WTC11 (cell line): ENCODE results near the gene ZDHHC14.

Experiments
- CBFB ChIP-seq: sonication (generic); formaldehyde crosslinking; IDR thresholded peaks from 2 replicates; pipeline ENCODE4 v1.8.1; 2022; ENCODE audit warnings: mild to moderate bottlenecking, low read depth, missing genetic modification reagents
- CREB1 ChIP-seq: sonication (generic); formaldehyde crosslinking; IDR thresholded peaks from 2 replicates; pipeline ENCODE4 v1.8.0; 2023; ENCODE audit warnings: mild to moderate bottlenecking, missing genetic modification reagents
- JUN ChIP-seq: sonication (generic); formaldehyde crosslinking; IDR thresholded peaks from 2 replicates; pipeline ENCODE4 v1.8.0; 2023; ENCODE audit warnings: mild to moderate bottlenecking, missing genetic modification reagents
- NFYB ChIP-seq: sonication (generic); formaldehyde crosslinking; conservative IDR thresholded peaks from 2 replicates; pipeline ENCODE4 v1.8.0; 2022; ENCODE audit warnings: low read depth, missing genetic modification reagents
- TP53 ChIP-seq: sonication (generic); formaldehyde crosslinking; IDR thresholded peaks from 2 replicates; pipeline ENCODE4 v1.8.1; 2023; ENCODE audit warnings: mild to moderate bottlenecking, missing genetic modification reagents
- TF ChIP-seq, protein P1 (sequence below): sonication (generic); formaldehyde crosslinking; IDR thresholded peaks from 2 replicates; pipeline ENCODE4 v1.8.1; 2022; ENCODE audit warnings: low read depth, mild to moderate bottlenecking, moderate library complexity, missing genetic modification reagents, borderline replicate concordance
- TF ChIP-seq, protein P2 (sequence below): sonication (generic); formaldehyde crosslinking; conservative IDR thresholded peaks from 2 replicates; pipeline ENCODE4 v1.8.1; 2023; ENCODE audit warnings: mild to moderate bottlenecking, low read depth, missing genetic modification reagents, moderate library complexity
- TF ChIP-seq, protein P3 (sequence below): fragments of 200-600 bp; IDR thresholded peaks from 2 replicates; pipeline ENCODE4 v1.8.0; 2022; ENCODE audit warnings: antibody characterized with exemption
- TF ChIP-seq, protein P4 (sequence below): sonication (generic); formaldehyde crosslinking; IDR thresholded peaks from 2 replicates; pipeline ENCODE4 v1.8.1; 2023; ENCODE audit warnings: mild to moderate bottlenecking, missing genetic modification reagents, moderate library complexity
- TF ChIP-seq, protein P5 (sequence below): sonication (generic); formaldehyde crosslinking; IDR thresholded peaks from 2 replicates; pipeline ENCODE4 v1.8.0; 2022; ENCODE audit warnings: mild to moderate bottlenecking, missing genetic modification reagents

DNA sequence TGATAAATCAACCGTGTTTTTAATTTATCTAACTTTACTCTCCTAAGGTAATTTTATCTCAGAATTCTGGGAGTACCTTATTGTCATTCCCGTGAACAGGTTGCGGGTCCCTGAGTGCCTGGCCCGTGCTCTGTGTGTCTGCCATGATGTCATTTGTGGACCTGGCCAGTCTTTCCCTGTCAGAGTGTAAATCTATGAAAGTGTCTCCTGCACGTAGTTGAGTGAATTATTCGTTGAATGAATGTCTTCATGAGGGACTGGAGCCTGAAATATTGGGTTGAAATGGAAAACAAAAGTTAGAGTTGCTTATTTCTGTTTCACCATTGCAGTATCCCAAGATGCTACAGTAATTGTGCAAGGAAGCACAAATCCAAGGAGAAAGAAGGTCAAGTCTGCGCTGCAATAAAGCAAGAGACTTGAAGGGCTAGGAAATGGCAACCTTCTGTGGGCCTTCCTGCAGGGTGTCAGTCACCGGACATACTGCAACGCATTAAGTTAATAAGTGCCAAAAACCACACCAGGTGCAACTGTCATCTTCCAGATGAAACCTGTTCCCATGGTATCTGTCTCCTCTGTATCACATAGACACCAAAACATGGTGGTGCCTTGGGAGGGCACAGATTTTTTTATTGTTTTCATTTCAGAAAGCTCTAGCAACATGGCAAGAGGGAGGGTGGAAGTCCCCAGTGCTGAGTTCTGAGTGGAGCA, 135.5 kb downstream of the ZDHHC14 start:
- TF ChIP-seq, protein P1, sequence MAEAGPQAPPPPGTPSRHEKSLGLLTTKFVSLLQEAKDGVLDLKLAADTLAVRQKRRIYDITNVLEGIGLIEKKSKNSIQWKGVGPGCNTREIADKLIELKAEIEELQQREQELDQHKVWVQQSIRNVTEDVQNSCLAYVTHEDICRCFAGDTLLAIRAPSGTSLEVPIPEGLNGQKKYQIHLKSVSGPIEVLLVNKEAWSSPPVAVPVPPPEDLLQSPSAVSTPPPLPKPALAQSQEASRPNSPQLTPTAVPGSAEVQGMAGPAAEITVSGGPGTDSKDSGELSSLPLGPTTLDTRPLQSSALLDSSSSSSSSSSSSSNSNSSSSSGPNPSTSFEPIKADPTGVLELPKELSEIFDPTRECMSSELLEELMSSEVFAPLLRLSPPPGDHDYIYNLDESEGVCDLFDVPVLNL (CRISPR knock-in tag), result no peak
- TF ChIP-seq, protein P2, sequence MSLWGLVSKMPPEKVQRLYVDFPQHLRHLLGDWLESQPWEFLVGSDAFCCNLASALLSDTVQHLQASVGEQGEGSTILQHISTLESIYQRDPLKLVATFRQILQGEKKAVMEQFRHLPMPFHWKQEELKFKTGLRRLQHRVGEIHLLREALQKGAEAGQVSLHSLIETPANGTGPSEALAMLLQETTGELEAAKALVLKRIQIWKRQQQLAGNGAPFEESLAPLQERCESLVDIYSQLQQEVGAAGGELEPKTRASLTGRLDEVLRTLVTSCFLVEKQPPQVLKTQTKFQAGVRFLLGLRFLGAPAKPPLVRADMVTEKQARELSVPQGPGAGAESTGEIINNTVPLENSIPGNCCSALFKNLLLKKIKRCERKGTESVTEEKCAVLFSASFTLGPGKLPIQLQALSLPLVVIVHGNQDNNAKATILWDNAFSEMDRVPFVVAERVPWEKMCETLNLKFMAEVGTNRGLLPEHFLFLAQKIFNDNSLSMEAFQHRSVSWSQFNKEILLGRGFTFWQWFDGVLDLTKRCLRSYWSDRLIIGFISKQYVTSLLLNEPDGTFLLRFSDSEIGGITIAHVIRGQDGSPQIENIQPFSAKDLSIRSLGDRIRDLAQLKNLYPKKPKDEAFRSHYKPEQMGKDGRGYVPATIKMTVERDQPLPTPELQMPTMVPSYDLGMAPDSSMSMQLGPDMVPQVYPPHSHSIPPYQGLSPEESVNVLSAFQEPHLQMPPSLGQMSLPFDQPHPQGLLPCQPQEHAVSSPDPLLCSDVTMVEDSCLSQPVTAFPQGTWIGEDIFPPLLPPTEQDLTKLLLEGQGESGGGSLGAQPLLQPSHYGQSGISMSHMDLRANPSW (CRISPR knock-in tag), result no peak
- TF ChIP-seq, protein P3, sequence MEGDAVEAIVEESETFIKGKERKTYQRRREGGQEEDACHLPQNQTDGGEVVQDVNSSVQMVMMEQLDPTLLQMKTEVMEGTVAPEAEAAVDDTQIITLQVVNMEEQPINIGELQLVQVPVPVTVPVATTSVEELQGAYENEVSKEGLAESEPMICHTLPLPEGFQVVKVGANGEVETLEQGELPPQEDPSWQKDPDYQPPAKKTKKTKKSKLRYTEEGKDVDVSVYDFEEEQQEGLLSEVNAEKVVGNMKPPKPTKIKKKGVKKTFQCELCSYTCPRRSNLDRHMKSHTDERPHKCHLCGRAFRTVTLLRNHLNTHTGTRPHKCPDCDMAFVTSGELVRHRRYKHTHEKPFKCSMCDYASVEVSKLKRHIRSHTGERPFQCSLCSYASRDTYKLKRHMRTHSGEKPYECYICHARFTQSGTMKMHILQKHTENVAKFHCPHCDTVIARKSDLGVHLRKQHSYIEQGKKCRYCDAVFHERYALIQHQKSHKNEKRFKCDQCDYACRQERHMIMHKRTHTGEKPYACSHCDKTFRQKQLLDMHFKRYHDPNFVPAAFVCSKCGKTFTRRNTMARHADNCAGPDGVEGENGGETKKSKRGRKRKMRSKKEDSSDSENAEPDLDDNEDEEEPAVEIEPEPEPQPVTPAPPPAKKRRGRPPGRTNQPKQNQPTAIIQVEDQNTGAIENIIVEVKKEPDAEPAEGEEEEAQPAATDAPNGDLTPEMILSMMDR, result no peak
- no peak for TF ChIP-seq CREB1 (CRISPR knock-in tag)
- no peak for TF ChIP-seq JUN (CRISPR knock-in tag)
- TF ChIP-seq NFYB, result no peak
- TF ChIP-seq, protein P4, sequence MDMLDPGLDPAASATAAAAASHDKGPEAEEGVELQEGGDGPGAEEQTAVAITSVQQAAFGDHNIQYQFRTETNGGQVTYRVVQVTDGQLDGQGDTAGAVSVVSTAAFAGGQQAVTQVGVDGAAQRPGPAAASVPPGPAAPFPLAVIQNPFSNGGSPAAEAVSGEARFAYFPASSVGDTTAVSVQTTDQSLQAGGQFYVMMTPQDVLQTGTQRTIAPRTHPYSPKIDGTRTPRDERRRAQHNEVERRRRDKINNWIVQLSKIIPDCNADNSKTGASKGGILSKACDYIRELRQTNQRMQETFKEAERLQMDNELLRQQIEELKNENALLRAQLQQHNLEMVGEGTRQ, result no peak
- TF ChIP-seq, protein P5, sequence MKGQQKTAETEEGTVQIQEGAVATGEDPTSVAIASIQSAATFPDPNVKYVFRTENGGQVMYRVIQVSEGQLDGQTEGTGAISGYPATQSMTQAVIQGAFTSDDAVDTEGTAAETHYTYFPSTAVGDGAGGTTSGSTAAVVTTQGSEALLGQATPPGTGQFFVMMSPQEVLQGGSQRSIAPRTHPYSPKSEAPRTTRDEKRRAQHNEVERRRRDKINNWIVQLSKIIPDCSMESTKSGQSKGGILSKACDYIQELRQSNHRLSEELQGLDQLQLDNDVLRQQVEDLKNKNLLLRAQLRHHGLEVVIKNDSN (CRISPR knock-in tag), result no peak
- TF ChIP-seq CBFB, result no peak
- no peak for TF ChIP-seq TP53 (CRISPR knock-in tag)
